ENCODE measurements around the gene C19orf73.

- no peak for TF ChIP-seq CTCF (conservative IDR thresholded peaks at IDR 0.05; ENCODE audit: low read length)
- TF ChIP-seq EZH2phosphoT487 (IDR thresholded peaks at IDR 0.05; ENCODE audit: borderline replicate concordance): no peak
Measured at GRCh38 chr19:49109569-49110233, 9.2 kb downstream of the C19orf73 start.

Measured in Loucy (cell line).